Measurements from ENCODE around the gene DZANK1. TPM values are rescaled to one million over a fixed set of nuclear protein-coding genes. Genes with fewer than 3 reads are reported as not detected.

Gene DZANK1
- total and polyA plus RNA-seq, 11 donors: 0.46 to 2.0 (median 0.85) TPM; not detected in 1

DNA sequence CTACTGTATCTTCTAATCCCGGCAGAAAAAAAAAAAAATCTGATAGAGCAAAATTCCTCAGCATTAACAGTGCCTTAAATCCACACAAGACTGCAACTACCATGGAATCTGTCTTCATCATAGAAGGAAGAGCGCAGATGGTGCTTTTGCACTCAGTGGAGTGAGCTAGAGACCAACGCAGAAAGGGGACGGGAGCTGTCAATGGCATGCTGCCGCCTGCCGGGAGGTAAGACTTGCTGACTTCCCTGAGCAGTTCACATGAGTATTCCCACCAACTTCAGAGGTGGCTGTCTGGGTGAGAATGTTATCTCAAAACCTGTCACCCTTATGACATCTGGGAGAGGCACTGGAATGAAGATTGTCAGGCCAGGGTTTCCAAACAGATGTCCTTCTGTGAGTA, 35.6 kb downstream of the DZANK1 start:
- Histone ChIP-seq H3K4me3 (no peak overlapping the region), H3K4me1 (peaks cover 0 to 10% (median 0%) of the 10 kb centered on the region in 12 donors), H3K27me3 (no peaks in the 10 kb centered on the region), H3K27ac (no peak overlapping the region), H3K36me3 (no peaks in the 10 kb centered on the region), H3K9me3 (no peaks in the 10 kb centered on the region)
- 61 to 73% (median 66%) methylated on average over 6 of the region's 6 CpGs for WGBS, 4 donors
- DNase-seq (no peak), ATAC-seq (peak in 1 of 4 donors; percentile 48)
- TF ChIP-seq, protein P1, sequence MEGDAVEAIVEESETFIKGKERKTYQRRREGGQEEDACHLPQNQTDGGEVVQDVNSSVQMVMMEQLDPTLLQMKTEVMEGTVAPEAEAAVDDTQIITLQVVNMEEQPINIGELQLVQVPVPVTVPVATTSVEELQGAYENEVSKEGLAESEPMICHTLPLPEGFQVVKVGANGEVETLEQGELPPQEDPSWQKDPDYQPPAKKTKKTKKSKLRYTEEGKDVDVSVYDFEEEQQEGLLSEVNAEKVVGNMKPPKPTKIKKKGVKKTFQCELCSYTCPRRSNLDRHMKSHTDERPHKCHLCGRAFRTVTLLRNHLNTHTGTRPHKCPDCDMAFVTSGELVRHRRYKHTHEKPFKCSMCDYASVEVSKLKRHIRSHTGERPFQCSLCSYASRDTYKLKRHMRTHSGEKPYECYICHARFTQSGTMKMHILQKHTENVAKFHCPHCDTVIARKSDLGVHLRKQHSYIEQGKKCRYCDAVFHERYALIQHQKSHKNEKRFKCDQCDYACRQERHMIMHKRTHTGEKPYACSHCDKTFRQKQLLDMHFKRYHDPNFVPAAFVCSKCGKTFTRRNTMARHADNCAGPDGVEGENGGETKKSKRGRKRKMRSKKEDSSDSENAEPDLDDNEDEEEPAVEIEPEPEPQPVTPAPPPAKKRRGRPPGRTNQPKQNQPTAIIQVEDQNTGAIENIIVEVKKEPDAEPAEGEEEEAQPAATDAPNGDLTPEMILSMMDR (IDR thresholded peaks at IDR 0.05): peak in 1 of 12 donors; percentile 19
- no peak for TF ChIP-seq POLR2A (IDR thresholded peaks at IDR 0.05)
- intact Hi-C loops (cut with DNase I): no loop called here

DNA sequence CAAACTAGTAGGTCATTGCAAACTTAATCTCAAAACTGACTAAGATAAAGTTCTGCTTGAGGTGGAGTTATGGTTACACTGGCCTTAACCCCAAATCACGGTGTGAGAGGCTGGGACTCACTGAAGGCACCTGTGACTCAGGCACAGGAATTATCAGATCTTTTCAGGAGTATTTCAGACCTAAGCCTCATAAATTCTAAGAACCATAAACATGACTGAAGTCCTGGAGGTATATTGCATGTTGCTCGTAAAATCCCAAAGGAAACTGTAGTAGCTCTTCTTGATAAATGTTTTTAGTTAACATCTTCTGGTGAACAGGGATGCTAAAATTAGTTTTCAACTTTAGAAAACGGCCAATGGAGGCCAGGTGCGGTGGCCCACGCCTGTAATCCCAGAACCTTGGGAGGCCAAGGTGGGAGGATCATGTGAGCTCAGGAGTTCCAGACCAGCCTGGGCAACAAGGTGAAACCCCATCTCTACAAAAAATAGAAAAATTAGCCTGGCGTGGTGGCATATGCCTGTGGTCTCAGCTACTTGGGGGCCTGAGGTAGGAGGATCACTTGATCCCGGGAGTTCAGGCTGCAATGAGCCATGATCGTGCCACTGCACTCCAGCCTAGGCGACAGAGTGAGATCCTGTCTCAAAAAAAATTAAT, 36.5 kb downstream of the DZANK1 start:
- TF ChIP-seq POLR2A (IDR thresholded peaks at IDR 0.05): no peak
- TF ChIP-seq, protein P1 (IDR thresholded peaks at IDR 0.05): no peak
- no peak overlapping the region for H3K4me3 ChIP-seq
- no peaks in the 10 kb centered on the region for H3K9me3 ChIP-seq
- H3K27ac ChIP-seq: no peak overlapping the region
- ATAC-seq (no peak), DNase-seq (no peak)
- H3K27me3 ChIP-seq: no peaks in the 10 kb centered on the region
- H3K36me3 ChIP-seq: no peaks in the 10 kb centered on the region
- 94 to 99% (median 95%) methylated on average over 9 of the region's 9 CpGs for WGBS, 4 donors
- peaks cover 0 to 10% (median 0%) of the 10 kb centered on the region in 12 donors for H3K4me1 ChIP-seq
- intact Hi-C loops (cut with DNase I): no loop called here

DNA sequence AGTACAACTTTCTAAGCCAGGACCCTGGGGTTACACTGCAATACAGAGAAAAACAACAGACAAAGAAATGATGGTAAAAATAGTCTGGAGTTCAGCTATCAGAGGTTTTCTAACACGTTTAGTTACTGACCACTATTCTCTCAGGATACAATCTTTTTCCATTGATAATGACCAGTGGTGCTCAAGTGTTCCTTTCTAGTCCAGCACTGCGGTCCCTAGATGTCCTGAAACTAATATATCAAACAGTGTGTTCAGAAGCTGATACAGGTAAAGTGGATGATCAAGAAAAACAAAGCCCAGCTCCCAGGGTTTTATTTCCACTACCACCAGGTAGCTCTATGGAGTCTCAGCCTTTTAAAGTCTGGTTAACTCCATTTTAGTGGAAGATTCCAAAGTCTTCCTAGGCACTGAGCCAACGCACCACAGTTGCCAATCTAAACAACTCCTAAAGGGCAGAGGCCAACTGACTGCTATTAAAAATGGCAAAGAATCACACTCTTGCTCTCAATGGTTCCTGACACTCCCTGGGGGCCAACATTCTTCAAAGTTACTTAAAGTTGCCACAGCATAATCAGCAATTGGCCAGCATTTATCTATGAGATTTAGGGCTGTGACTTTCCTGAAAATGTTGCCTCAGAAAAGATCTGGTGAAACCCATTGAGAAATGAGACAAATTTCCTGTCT, 38.2 kb downstream of the DZANK1 start:
- DNase-seq (peak in 3 of 5 donors; percentile 27 to 29 (median 27)), ATAC-seq (peak in 3 of 4 donors; percentile 33 to 41 (median 34))
- Histone ChIP-seq H3K4me1 (peaks cover 0 to 10% (median 0%) of the 10 kb centered on the region in 12 donors), H3K36me3 (no peaks in the 10 kb centered on the region), H3K27me3 (no peaks in the 10 kb centered on the region), H3K4me3 (no peak overlapping the region), H3K27ac (no peak overlapping the region), H3K9me3 (no peaks in the 10 kb centered on the region)
- 44 to 54% (median 47%) methylated on average over 3 of the region's 3 CpGs for WGBS, 4 donors
- intact Hi-C loops (cut with DNase I): no loop called here
- no peak for TF ChIP-seq POLR2A (IDR thresholded peaks at IDR 0.05)
- TF ChIP-seq, protein P1 (IDR thresholded peaks at IDR 0.05): no peak

DNA sequence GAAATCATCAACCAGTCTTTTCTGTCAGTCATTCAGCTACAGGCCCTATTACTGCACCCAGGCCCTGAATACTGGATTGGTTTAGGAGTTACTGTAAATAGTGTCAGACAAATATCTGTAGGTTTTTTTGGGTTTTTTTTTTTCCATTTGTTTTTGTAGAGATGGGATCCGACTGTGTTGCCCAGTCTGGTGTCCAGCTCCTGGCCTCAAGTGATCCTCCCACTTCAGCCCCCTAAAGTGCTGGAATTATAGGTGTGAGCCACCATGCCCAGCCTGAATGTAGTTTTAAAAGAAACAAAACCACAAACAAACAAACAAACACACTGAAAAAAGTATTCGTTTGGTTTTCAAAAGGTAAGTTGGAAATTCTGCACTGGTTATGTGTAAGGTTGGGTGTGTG, 39.6 kb downstream of the DZANK1 start:
- Histone ChIP-seq H3K27me3 (no peaks in the 10 kb centered on the region), H3K9me3 (no peaks in the 10 kb centered on the region), H3K4me3 (no peak overlapping the region), H3K4me1 (peaks cover 0 to 10% (median 0%) of the 10 kb centered on the region in 12 donors), H3K36me3 (no peaks in the 10 kb centered on the region), H3K27ac (no peak overlapping the region)
- 89 to 96% (median 95%) methylated on average over 2 of the region's 2 CpGs for WGBS, 4 donors
- ATAC-seq (no peak), DNase-seq (no peak)
- TF ChIP-seq POLR2A (IDR thresholded peaks at IDR 0.05): no peak
- TF ChIP-seq, protein P1 (IDR thresholded peaks at IDR 0.05): no peak
- intact Hi-C loops (cut with DNase I): no loop called here
